SIG-M5 (cell line): ENCODE data around the gene AP1B1.

ENCODE experiments used
- DNase-seq: peaks from one replicate; lab custom pipeline; 2025; lab: John Stamatoyannopoulos, UW

Gene AP1B1

GRCh38 chr22:29299136-29299900 is 89.1 kb downstream of the AP1B1 start:
- DNase-seq = no peak

DNA sequence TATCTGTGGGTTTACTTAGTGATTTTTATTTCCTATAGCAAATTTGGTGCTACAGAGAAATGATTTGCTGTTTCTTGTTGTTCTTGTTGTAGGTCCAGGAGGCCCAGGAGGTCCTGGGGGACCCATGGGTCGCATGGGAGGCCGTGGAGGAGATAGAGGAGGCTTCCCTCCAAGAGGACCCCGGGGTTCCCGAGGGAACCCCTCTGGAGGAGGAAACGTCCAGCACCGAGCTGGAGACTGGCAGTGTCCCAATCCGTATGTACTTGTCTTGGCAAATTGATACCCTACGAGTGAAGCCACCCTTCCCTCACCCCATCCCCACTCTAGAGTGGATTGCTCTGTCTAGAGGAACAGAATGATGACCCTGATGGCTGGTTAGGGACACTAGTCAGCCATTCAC is 89.7 kb downstream of the AP1B1 start:
- DNase-seq = no peak

DNA sequence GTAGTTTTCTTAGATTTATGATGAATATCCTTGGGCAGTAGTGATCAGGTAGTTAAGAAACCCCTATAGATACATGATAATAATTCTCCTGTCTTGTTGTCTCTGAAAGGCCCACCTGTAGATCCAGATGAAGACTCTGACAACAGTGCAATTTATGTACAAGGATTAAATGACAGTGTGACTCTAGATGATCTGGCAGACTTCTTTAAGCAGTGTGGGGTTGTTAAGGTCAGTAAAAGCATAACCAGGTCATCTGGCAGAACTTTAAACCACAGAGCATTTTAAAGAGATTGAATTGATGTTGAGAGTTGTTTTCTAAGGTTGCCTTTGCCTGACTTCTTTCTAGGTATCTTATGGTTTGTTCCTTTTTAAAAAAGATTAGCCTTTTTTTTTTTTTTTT is 96.0 kb downstream of the AP1B1 start:
- DNase-seq = no peak

GRCh38 chr22:29291215-29291614 is 97.2 kb downstream of the AP1B1 start:
- no peak for DNase-seq

GRCh38 chr22:29290061-29290460 is 98.3 kb downstream of the AP1B1 start:
- no peak for DNase-seq

- DNase-seq = no peak
These were observed 99.5 kb downstream of the AP1B1 start for GRCh38 chr22:29288837-29289236.

- no peak for DNase-seq
These were observed 104.2 kb downstream of the AP1B1 start for GRCh38 chr22:29284196-29284595.

DNA sequence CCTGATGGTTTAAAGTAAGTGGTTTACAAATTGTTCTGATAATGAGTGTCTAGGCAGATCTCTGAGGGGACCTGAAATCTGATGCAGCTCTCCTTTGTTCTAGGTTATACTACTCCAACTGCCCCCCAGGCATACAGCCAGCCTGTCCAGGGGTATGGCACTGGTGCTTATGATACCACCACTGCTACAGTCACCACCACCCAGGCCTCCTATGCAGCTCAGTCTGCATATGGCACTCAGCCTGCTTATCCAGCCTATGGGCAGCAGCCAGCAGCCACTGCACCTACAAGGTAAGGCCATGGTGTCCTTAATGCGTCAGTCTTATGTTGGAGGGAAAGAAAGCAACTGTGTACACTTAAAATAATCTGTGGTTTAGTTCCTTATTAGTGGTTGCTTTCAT is 110.4 kb downstream of the AP1B1 start:
- no peak for DNase-seq
